ENCODE data around the gene TMA7. TPM values are rescaled to one million over a fixed set of nuclear protein-coding genes. Genes with fewer than 3 reads are reported as not detected.

TMA7 gene
- polyA plus RNA-seq, 1 donor from 2014 or later, result 1,747 TPM

- peaks cover 5% of the 10 kb centered on the region for H3K36me3 ChIP-seq (ENCODE audit: insufficient read depth, low read length)
These were observed 36.3 kb upstream of the TMA7 start for GRCh38 chr3:48403533-48404439.

More at GRCh38 chr3:48403533-48404439, 36.3 kb upstream of the TMA7 start:
- Histone ChIP-seq H3K79me2 (replicated peaks; ENCODE audit: insufficient read depth, low read length) (no peaks in the 10 kb centered on the region), H4K20me1 (ENCODE audit: insufficient read depth) (no peaks in the 10 kb centered on the region), H3K9ac (ENCODE audit: low read length) (no peak overlapping the region), H3K27me3 (ENCODE audit: insufficient read depth, low read depth, low read length) (no peaks in the 10 kb centered on the region), H3K27ac (ENCODE audit: low read length) (no peak overlapping the region), H3K9me2 (ENCODE audit: insufficient read depth, low read length) (no peaks in the 10 kb centered on the region), H2AFZ (ENCODE audit: low read depth, low read length) (no peak overlapping the region), H3F3A (ENCODE audit: insufficient read depth, low read length, poor library complexity, severe bottlenecking) (no peaks in the 10 kb centered on the region), H3K4me3 (ENCODE audit: low read length) (no peak overlapping the region), H3K4me2 (ENCODE audit: low read length) (no peak overlapping the region), H3K9me3 (ENCODE audit: low read length) (no peaks in the 10 kb centered on the region)
- TF ChIP-seq RAD21 (conservative IDR thresholded peaks at IDR 0.05) (no peak), POLR2AphosphoS5 (IDR thresholded peaks at IDR 0.05) (no peak), REST (IDR thresholded peaks at IDR 0.05; ENCODE audit: borderline replicate concordance) (no peak), EP300 (conservative IDR thresholded peaks at IDR 0.05; ENCODE audit: poor library complexity, severe bottlenecking) (no peak), CTCF (IDR thresholded peaks at IDR 0.05; ENCODE audit: poor library complexity, severe bottlenecking) (no peak), TAF1 (IDR thresholded peaks at IDR 0.05; ENCODE audit: low read depth) (no peak)

All from neural cell (in vitro differentiated cells).